Psoas muscle (tissue), 8 donors: Measurements from ENCODE around the gene CYTL1. TPM values are rescaled to one million over a fixed set of nuclear protein-coding genes. Genes with fewer than 3 reads are reported as not detected.

Experiments
- ATAC-seq, 4 donors: fragments of 200-7000 bp; cut with Tn5 transposase; one replicate each; pipeline ENCODE4 v1.9.1; 2020; ENCODE audit warnings: moderate library complexity in 3 of 4, mild to moderate bottlenecking in 2 of 4
- DNase-seq, 2 donors: peaks; one replicate each; pipeline ENCODE4 v3.0.0-alpha.2; 2020
- H3K27ac ChIP-seq: fragments of 200-600 bp; one replicate; pipeline ENCODE4 v1.8.0; 2022
- H3K27me3 ChIP-seq, 3 donors: fragments of 200-600 bp in 1 of 3; one replicate each; pipeline versions ENCODE4 v1.6.1 to v1.8.0; 2013 to 2022; ENCODE audit warnings: low read length in 2 of 3, mild to moderate bottlenecking in 2 of 3, moderate library complexity in 1 of 3; ENCODE audit not compliant: insufficient read depth in 3 of 3
- H3K36me3 ChIP-seq, 2 donors: fragments of 200-600 bp in 1 of 2; one replicate each; pipeline versions ENCODE4 v1.6.1 to v1.8.0; 2013 to 2022; ENCODE audit warnings: low read depth in 1 of 2, mild to moderate bottlenecking in 1 of 2, moderate library complexity in 1 of 2; ENCODE audit not compliant: insufficient read depth in 1 of 2
- H3K4me1 ChIP-seq: fragments of 200-600 bp; one replicate; pipeline ENCODE4 v1.8.0; 2022
- H3K4me3 ChIP-seq: fragments of 200-600 bp; one replicate; pipeline ENCODE4 v1.8.0; 2022; ENCODE audit warnings: mild to moderate bottlenecking
- H3K9me3 ChIP-seq: fragments of 200-600 bp; one replicate; pipeline ENCODE4 v1.8.0; 2022
- WGBS, 3 donors: extraction: QIAGEN DNeasy Blood & Tissue Kit; methylation state at CpG; one replicate each; pipeline versions ENCODE4 v1.1.6 to v1.1.7; 2013; 5-methylcytosine and 5-hydroxymethylcytosine counted together
- intact Hi-C, 2 donors: fragments of 100-400 bp; cut with DNase I; formaldehyde crosslinking; loops; one replicate each; pipeline versions ENCODE4 v1.11.0 to v1.14.2; 2022
- polyA plus RNA-seq, 3 donors: library from polyadenylated mRNA; stranded (reverse); fragments of 200-250 nt; gene quantifications; one replicate each; pipeline ENCODE4 v1.2.3, GENCODE V29; 2013
- total RNA-seq, 4 donors: library from RNA; stranded (reverse); fragmentation: NEBNext Ultra II Directional in 2 of 4; extraction: Animal tissue kit (Norgen Biotek cat#: 25700) in 2 of 4; gene quantifications; one replicate each; pipeline versions ENCODE4 v1.2.1 to v1.2.4, GENCODE V29; 2021 to 2023
- TF ChIP-seq, protein P1 (sequence below): fragments of 200-600 bp; IDR thresholded peaks from one replicate; pipeline ENCODE4 v1.8.0; 2022; ENCODE audit warnings: antibody characterized with exemption
- donor health status: healthy with polysubstance abuse.
- donor health status: DM: no; HTN: no; CAD: no; lungs with moderate emphysema.
- donor health status: Bipolar disorder and iron deficiency.
- donor health status: healthy.
- donor health status: DM: yes; HTN: yes; CAD: no.
- donor health status: DM: no; HTN: no; CAD: no.
- donor health status: DM: no; HTN: no; CAD: no.
- donor health status: DM: yes; HTN: yes; CAD: no.

Gene CYTL1
- total and polyA plus RNA-seq, 7 donors, result 0.05 to 0.34 (median 0.11) TPM; not detected in 3

- Histone ChIP-seq H3K36me3 (no peaks in the 10 kb centered on the region), H3K27me3 (peaks cover 0 to 3% (median 2%) of the 10 kb centered on the region in 3 donors), H3K27ac (no peak overlapping the region), H3K9me3 (no peaks in the 10 kb centered on the region), H3K4me1 (no peaks in the 10 kb centered on the region), H3K4me3 (no peak overlapping the region)
- ATAC-seq, result peak in 2 of 4 donors; percentile 49 to 64
- 59 to 68% (median 62%) methylated on average over 3 of the region's 3 CpGs for WGBS, 3 donors
- TF ChIP-seq, protein P1, sequence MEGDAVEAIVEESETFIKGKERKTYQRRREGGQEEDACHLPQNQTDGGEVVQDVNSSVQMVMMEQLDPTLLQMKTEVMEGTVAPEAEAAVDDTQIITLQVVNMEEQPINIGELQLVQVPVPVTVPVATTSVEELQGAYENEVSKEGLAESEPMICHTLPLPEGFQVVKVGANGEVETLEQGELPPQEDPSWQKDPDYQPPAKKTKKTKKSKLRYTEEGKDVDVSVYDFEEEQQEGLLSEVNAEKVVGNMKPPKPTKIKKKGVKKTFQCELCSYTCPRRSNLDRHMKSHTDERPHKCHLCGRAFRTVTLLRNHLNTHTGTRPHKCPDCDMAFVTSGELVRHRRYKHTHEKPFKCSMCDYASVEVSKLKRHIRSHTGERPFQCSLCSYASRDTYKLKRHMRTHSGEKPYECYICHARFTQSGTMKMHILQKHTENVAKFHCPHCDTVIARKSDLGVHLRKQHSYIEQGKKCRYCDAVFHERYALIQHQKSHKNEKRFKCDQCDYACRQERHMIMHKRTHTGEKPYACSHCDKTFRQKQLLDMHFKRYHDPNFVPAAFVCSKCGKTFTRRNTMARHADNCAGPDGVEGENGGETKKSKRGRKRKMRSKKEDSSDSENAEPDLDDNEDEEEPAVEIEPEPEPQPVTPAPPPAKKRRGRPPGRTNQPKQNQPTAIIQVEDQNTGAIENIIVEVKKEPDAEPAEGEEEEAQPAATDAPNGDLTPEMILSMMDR, result no peak
- peak in 1 of 2 donors; percentile 44 for DNase-seq
- intact Hi-C loops, result no loop called here
Measured at GRCh38 chr4:4981427-4981826, 37.8 kb downstream of the CYTL1 start.

GRCh38 chr4:4980621-4981230 lies 38.5 kb downstream of the CYTL1 start:
- no peak for DNase-seq
- TF ChIP-seq, protein P1, result no peak
- Histone ChIP-seq H3K36me3 (no peaks in the 10 kb centered on the region), H3K27me3 (peaks cover 0 to 3% (median 2%) of the 10 kb centered on the region in 3 donors), H3K9me3 (no peaks in the 10 kb centered on the region), H3K4me3 (no peak overlapping the region), H3K27ac (no peak overlapping the region), H3K4me1 (no peaks in the 10 kb centered on the region)
- intact Hi-C loops, result no loop called here
- 34 to 45% (median 44%) methylated on average over 12 of the region's 12 CpGs for WGBS, 3 donors
- no peak for ATAC-seq

DNA sequence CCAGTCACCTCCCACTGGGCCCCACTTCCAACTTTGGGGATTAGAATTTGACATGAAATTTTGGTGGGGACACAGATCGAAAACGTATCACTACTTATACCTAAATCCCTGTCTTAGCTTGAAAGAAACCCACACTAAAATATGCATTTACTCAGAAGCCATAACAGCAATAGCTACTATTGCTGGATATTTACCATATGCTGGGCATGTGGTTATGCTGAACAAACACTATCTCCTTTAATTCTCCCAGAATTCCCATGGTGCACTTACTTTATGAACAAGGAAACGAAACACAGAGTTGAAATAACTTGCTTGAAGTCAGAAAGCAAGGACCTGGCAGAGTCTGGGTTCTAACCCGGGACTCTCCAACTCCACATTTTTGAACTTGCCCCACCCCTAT lies 39.3 kb downstream of the CYTL1 start:
- intact Hi-C loops, result no loop called here
- ATAC-seq, result no peak

GRCh38 chr4:4974727-4975126 lies 44.5 kb downstream of the CYTL1 start:
- no peak overlapping the region for H3K4me3 ChIP-seq
- TF ChIP-seq, protein P1, result no peak
- H3K9me3 ChIP-seq, result peaks cover 5% of the 10 kb centered on the region
- WGBS, 3 donors, result 84 to 90% (median 85%) methylated on average over 3 of the region's 3 CpGs
- H3K27me3 ChIP-seq, result peaks cover 0 to 4% (median 2%) of the 10 kb centered on the region in 3 donors
- H3K27ac ChIP-seq, result no peak overlapping the region
- H3K36me3 ChIP-seq, result no peaks in the 10 kb centered on the region
- H3K4me1 ChIP-seq, result no peaks in the 10 kb centered on the region
- DNase-seq (no peak), ATAC-seq (no peak)
- intact Hi-C loops, result no loop called here

More for the DNA sequence above, 39.3 kb downstream of the CYTL1 start:
- Histone ChIP-seq H3K9me3 (peaks cover 2% of the 10 kb centered on the region), H3K27ac (no peak overlapping the region), H3K27me3 (peaks cover 2% of the 10 kb centered on the region in 3 donors), H3K4me1 (no peaks in the 10 kb centered on the region), H3K36me3 (no peaks in the 10 kb centered on the region), H3K4me3 (no peak overlapping the region)
- DNase-seq, result no peak
- TF ChIP-seq, protein P1, result no peak
- 84 to 88% (median 85%) methylated on average over 4 of the region's 4 CpGs for WGBS, 3 donors

- Histone ChIP-seq H3K9me3 (peaks cover 5% of the 10 kb centered on the region), H3K36me3 (no peaks in the 10 kb centered on the region), H3K4me1 (no peaks in the 10 kb centered on the region), H3K27ac (no peak overlapping the region), H3K27me3 (peaks cover 0 to 4% (median 2%) of the 10 kb centered on the region in 3 donors), H3K4me3 (no peak overlapping the region)
- DNase-seq, result no peak
- TF ChIP-seq, protein P1, result no peak
- intact Hi-C loops, result no loop called here
- 93 to 100% (median 95%) methylated on average over 1 of the region's 1 CpG for WGBS, 3 donors
- no peak for ATAC-seq
Measured at GRCh38 chr4:4971796-4972195, 47.5 kb downstream of the CYTL1 start.
